ENCODE measurements around the gene DLGAP5.

DNA sequence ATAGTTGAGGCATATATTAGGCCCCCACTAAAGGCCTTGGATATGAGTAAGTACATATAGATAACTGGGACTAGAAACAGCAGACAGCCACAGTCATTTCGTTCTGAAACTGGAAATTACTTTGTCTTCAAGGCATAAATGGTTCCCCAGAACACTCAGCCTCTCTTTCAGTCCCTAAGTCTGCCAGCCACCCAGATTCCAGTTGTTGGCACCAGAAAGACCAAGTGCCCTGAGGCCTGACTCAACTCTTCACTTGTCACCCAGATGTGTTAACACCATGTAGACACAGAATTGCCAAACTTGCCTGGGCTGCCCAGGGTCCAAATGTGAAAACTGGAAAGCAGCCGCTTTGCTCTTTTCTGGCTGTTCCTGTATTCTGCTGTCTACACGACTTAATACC, 65.4 kb downstream of the DLGAP5 start:
- TF ChIP-seq RAD21 (IDR thresholded peaks at IDR 0.05; ENCODE audit: low read length) (no peak), RFX5 (IDR thresholded peaks at IDR 0.05; ENCODE audit: low read depth, low read length) (no peak), CTCF (conservative IDR thresholded peaks at IDR 0.05; ENCODE audit: low read depth, low read length) (no peak), POLR2A (IDR thresholded peaks at IDR 0.05; ENCODE audit: low read depth, low read length) (no peak), MAFK (IDR thresholded peaks at IDR 0.05; ENCODE audit: low read depth, low read length) (no peak)
